Measurements from ENCODE around the gene PLXNA2.

PLXNA2 gene

DNA sequence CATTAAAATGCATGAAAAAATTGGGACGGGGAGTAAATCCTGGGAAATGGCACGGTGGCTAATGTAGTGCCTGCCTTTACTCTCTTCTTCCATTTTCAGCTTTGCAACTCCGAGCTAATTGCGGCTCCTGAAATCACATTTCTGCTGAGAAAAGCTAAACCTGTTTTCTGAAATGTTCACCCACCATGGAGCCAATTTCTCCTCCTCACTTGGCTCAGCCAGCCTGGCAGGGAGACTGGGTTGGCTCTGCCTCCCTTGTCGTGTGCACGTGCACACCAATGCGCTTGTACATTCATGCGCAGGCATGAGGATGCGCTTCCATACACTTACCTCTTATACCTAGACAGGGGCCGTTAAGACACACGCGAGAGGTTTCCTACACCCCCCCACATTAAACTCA, 165.4 kb downstream of the PLXNA2 start:
- H3K4me3 ChIP-seq (ENCODE audit: low read depth, low read length): no peak overlapping the region

DNA sequence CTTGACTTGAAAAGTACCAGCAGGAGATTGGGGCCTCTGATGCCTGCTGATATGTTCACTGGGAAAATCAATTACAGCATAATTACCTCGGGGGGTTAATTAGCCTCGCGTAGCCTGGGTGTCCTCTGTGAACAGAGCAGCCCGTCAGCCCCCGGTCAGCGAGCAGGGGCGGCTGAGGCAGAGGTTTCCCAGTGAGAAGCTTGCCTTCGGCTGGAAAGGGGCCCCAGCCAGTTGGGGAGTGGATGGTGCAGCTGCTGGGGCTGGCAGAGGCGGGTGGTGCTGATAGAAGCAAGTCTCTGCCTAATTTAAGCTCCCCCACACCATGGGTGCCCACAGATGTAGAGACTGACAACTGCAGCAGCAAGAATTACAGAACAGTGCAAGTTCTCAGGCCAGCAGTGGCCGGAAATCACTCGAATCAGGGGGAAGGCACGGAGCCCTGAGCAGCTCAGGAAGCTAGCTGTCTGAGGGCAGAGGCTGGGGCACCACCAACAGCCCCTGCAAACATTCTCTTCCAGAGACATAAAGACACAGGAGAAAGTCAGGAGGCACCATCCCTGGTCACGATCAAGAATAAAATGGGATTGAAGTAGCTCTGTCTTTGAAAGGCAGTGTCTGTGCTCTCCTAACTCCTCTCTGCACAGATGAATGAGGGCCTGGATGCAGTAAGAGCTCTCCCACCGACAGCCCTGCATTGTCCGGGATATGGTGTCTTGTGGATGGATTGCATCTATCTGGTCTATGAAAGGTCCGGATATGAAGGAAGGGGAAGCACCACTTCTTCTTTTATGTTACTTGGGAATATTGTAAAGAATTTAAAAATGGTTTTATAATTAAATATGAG, 166.7 kb downstream of the PLXNA2 start:
- H3K4me3 ChIP-seq (ENCODE audit: low read depth, low read length): no peak overlapping the region

DNA sequence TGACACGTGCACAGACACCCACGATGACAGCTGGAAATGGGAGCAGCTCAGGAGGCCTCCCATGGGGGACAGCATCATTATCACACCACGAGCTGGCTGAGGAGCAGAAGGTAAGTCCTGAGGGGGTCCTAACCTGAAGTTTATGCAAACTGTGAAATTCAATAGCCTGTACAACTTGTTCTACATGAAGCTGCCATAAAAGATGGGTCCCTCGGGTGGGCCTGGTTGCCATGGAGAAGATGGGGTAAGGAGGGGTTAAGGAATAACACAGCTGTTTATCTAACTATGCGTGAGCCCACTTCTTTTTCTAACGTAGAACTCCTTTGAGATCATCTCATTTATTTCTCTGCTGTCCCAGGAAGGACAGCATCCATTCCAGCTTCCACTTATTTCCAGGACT, 169.8 kb downstream of the PLXNA2 start:
- no peak overlapping the region for H3K4me3 ChIP-seq (ENCODE audit: low read depth, low read length)

DNA sequence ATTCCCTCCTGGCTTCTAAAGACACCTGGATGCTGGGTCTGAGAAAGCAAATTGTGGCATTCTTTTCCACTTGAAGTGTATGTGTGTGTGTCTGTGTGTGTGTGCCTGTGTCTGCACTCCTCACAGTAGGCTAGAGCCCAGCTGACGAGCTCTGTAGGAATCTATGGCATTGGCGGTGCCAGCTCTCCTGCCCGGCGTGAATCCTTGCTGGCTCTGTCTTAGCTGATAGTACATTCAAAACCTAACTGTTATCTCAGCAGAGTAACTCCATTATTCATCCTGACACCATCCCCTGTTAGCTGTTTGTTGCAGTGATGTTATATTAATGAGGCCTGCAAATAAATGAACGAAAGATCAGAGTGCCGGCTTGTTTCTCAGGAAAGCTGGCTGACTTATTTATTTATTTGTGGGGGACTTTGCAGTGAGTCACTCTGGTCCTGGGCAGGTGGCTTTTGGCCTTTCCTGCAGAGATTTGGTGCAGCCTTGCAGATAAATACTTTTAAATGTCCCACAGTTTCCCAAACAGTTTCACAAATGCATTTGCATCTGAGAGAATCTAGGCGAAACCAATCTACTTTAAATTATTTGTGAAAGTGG, 172.7 kb downstream of the PLXNA2 start:
- H3K4me3 ChIP-seq (ENCODE audit: low read depth, low read length): no peak overlapping the region

DNA sequence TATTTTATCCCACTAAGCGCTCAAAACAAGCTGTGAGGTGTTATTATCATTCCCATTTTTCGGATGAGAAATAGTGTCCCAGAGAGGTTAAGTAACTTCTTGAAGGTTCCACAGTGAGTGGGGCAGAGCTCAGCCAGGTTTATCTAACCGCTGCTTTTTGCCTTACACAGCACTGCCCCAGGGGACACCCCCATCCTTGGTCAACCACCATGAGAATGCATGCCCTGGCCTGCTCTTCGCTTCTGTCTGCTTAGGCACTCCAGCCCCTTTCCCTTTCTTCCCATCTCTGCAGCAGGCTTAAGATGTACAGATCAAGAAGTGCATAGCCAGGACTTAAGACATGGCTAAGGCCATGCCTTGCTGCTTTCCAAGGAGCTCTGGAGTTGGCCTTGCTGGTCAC, 174.3 kb downstream of the PLXNA2 start:
- no peak overlapping the region for H3K4me3 ChIP-seq (ENCODE audit: low read depth, low read length)

DNA sequence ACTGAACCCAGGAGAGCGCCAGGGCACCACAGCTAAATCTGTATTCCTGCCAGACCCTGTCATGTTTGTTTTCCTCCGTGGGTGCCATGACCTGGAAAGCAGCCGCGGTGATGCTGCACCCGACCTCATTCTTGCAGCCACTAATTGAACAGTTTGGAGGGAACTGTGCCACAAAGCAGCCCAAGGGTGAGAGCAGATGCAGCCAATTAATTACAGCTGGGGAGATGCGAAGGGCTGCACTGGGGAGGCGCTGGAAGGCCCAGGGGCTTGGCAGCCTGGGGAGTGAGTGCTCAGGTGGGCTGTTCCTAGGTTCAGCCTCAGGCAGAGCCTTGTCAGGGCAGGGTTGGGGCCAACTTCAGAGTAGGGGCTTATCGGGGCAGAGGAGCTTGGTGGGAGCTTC, 174.9 kb downstream of the PLXNA2 start:
- H3K4me3 ChIP-seq (ENCODE audit: low read depth, low read length): no peak overlapping the region

DNA sequence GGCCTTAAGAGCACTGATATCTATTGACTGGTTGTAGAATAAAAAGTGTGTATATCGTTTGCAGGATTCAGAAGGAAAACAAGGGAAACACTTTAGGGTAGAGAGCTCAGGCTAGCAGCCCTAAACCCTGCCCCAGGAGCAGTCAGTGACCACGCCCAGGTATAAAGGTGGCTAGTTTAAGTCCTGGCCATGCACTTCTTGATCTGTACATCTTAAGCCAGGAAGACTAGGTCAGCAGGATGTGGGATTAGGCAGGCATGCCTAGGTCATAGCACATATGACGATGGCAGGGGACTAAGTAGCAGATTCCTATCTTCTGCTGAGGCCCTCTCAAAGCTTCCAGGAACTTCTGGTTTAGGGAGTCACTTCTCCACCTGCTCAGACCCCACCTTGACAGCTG, 175.3 kb downstream of the PLXNA2 start:
- no peak overlapping the region for H3K4me3 ChIP-seq (ENCODE audit: low read depth, low read length)

DNA sequence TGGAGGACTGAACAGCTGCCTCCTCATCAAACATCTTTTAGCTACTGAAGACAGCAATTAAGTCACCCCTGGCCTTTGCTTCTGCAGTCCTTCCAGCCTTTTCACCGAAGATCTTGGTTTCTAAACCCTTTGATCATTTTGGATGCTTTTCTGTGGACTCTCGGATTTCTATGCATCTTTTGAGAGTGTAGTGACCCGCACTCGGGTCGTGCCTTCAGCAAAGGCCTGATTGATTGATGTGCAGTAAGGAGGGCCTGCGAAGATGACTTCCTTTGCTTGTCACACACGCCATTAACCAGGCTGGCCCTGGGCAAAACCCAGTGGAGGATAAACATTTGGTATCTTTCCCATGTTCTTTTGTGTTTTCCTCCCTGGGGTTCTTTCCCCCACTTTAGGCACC, 175.8 kb downstream of the PLXNA2 start:
- no peak overlapping the region for H3K4me3 ChIP-seq (ENCODE audit: low read depth, low read length)

DNA sequence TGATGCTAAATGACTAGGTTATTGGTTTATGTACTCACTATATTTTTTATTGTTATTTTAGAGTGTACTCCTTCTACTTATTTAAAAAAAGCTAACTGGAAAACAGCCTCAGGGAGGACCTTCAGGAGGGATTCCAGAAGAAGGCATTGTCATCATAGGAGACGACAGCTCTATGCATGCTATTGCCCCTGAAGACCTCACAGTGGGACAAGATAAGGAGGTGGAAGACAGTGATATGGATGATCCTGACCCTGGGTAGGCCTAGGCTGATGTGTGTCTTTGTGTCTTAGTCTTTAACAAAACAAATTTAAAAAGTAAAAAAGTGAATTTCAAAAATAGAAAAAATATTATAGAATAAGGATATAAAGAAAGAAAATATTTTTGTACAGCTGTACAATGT, 177.6 kb downstream of the PLXNA2 start:
- no peak overlapping the region for H3K4me3 ChIP-seq (ENCODE audit: low read depth, low read length)

DNA sequence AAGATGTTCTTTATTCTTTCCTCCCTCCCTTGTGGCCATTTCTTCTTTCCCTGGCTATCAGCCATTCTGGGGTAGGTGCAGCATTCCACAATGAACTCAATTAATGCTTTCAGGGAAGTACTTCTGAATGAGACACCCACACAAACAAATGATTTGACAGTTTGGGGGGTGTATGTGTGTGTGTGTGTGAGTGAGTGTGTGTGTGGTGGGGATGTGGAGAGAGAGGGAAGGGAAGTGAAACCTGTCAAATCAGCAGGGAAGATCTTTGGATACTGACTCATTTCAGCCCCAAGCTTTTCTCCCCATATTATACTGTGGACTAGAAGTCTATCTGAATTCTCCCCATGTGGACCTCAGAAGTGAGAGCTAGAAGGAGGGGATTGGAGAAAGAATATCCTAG, 178.3 kb downstream of the PLXNA2 start:
- H3K4me3 ChIP-seq (ENCODE audit: low read depth, low read length): no peak overlapping the region

DNA sequence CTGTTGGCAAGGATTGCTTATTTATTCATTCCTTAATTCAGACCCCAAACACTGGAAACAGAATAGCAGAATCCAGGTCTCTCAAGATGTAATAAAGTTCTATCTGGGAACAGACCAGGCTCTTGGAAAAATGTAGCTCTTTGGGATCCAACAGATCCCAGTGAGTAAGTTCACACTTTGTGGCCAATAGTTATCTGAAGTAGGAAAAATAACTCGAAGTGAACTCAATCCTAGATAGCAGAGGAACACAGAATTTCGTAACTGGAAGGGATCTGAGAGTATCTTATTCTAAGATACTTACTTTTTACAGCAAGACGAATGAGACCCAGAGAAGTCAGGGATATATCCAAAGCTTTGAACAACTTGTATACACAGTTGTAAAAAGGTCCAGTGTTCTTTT, 182.6 kb downstream of the PLXNA2 start:
- no peak overlapping the region for H3K4me3 ChIP-seq (ENCODE audit: low read depth, low read length)

DNA sequence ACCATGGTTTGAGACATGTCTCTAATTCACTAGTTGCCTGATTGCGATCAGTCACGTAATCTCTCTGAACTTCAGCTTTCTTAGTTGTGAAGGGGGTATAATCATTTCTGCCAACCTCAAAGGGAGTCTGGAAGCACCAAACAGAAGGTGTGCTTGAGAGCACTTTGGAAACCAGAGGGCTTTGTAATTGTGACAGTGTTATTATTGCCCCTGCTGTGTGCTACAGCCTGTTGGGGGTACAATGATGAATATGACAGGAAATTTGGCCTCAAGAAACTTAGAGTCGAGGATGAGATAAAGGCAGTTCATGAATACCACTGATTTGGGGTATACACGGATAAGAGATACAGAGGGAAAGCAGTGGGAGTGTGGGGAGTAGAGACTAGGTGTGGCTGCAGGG, 183.1 kb downstream of the PLXNA2 start:
- no peak overlapping the region for H3K4me3 ChIP-seq (ENCODE audit: low read depth, low read length)

DNA sequence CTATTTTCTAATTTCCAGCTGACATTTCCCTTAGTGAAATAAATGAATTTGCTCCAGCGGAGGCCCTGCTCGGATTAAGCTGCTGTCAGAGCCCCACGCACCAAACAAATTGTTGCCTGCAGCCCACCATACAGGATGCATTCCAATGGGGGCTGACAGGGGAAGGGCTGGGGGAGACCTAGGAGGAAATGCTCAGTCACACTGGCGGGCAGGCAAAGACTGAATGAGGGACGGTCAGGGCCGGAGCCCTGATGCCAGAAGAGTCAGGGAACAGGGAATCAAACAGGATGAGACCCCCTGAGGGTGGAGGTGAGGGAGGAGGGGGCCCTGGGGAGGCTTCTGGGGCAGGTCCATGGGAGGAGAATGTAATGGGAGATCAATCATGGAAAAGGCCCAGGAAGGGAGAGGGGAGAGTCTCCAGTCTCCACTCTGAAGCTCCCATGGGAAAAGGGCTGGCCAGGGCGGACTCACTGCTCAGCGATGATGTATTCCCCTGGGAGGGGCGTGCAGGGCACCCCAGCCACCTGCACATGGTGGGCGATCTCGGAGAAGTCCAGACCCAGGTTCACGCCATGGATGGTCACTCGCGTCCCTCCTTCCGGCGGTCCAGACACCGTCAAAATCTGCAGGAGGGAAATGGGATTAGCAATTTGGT, 183.8 kb downstream of the PLXNA2 start:
- H3K4me3 ChIP-seq (ENCODE audit: low read depth, low read length): no peak overlapping the region

DNA sequence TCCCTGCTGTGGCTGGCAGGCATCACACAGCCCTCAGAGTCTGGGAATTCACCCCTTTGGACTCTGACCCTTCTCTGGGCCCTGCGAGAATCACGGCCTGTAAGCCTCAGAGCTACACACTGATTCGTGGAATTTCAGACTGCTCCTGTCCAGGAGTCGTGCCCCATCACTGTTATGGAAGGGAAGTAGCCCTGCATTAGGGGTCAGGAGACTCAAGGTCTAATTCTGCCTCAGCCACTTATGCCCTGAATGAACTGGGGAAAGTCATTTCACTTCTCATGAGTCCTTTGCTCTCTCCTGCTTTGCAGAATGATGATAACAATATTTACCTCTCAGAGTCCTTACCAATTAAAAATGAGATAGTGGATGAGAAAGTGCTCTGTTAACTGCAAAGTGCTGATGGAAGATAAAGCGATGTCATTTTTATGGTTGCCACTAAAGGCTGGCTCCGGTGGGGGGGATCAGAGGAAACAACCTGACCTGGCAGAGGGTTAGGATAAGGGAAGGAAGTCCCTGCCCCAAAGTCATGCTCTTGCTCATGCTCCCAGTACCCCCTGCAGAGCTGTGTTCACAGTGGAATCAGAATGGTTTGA, 184.7 kb downstream of the PLXNA2 start:
- no peak overlapping the region for H3K4me3 ChIP-seq (ENCODE audit: low read depth, low read length)

DNA sequence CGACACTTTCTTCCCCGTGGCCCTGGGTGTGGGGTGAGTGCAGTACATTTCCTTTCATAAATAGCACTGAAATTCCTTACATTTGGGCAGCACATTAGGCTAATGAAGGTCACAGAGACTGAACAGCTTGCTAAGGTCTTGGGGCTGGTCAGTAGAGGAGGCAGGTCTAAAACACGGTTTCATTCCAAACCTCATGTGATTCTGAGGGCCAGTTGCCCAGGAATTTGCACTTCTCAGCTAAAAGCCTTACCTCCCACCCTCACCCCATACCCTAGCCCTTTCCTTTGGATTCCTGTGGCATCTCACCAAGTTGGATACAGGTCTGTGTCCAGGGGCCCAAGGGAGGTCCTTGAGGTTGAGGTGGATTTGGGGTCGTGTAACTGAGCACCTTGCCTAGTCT, 185.4 kb downstream of the PLXNA2 start:
- H3K4me3 ChIP-seq (ENCODE audit: low read depth, low read length): no peak overlapping the region

DNA sequence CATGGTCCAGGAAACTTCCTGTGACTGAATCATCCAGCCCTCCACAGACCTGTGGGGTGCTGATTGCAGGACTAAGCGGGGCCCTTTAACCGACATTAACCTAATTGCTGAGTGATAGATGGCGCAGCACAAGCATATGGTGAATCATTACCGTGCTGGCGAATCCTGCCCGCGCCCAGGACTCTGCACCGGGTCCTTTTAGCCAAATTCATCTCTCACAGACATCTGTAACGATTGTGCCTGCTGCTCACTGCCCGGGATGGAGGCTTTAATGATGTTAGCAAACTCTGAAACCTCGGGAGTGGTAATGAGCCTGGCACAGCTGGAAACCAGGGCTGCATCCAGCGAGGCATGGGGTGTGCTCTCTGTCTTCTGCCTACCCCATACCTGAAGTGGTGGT, 185.9 kb downstream of the PLXNA2 start:
- H3K4me3 ChIP-seq (ENCODE audit: low read depth, low read length): no peak overlapping the region

DNA sequence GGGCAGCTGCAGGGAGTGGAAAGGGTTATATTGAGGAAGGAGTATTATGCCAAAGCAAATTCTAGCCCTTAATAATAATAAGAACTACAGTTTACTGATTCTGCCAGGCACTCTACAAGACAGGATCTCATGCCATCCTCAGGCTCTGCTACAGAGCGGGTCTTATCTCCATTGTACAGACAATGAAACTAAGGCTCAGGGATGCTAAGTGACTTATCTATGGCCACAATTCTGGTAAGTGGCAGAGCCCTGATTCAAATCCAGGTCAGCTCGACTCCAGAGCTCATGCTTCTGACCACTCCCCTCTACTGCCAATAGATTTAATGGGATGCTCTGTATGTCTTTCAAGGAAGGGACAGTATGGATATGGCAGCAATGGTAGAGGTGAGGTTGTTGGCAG, 187.1 kb downstream of the PLXNA2 start:
- no peak overlapping the region for H3K4me3 ChIP-seq (ENCODE audit: low read depth, low read length)

DNA sequence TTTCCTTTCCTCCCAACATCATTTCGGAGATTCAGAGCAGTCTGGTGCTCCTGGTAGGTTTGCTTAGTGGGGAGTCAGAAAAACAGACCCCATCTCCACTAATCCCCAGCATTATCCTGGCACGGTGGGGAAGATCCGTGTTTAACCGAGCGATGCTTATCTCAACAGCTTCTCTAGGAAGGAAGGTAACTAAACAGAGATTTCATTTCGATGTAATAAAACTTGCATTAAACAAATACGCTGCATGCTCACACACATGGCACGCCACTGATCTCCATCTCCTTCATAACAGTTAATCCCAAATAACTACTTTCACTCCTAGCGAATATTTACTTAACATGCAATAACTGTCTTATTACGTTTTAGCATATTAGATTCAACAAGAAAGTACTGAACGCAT, 188.6 kb downstream of the PLXNA2 start:
- H3K4me3 ChIP-seq (ENCODE audit: low read depth, low read length): no peak overlapping the region

DNA sequence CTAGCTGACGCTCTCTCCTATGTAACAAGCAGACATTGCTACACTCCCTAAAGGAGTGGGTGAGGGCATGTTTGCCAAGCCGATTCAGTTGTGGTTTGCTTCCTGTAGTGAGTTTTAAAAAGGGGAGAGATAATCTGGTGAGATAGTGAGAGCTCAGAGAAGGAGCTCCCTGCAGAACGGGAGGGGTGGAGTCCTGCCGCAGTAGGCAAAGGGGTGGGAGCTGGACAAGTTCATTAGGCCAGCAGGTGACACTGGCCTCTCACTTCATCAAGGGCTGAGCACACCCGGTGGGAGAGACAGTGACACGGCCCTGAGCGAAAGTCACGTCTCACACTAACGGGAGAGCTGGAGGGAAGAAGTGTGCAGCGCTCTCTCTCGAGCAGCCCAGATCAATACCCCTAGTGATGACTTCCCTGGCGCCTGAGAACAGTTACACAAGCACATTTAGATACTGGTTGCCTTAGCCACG, 189.2 kb downstream of the PLXNA2 start:
- H3K4me3 ChIP-seq (ENCODE audit: low read depth, low read length): no peak overlapping the region

DNA sequence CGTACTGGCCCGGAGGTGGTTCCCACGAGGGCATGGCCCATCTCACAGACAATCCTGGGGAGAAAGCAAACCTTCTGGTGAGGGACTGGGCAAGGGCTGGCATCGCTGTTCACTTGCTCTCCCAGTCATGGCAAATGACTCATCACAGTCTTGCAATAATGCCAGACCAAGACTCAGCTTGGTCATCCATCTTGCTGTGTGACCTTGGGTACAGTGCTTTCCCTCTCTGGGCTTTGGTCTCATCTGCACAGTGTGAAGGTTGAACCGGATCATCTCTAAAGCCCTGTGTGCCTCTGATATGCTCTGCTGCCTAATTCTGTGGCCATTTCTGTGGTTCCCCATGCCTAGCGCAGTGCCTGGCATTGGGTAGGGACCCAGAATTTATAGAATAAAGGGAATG, 189.7 kb downstream of the PLXNA2 start:
- H3K4me3 ChIP-seq (ENCODE audit: low read depth, low read length): no peak overlapping the region

DNA sequence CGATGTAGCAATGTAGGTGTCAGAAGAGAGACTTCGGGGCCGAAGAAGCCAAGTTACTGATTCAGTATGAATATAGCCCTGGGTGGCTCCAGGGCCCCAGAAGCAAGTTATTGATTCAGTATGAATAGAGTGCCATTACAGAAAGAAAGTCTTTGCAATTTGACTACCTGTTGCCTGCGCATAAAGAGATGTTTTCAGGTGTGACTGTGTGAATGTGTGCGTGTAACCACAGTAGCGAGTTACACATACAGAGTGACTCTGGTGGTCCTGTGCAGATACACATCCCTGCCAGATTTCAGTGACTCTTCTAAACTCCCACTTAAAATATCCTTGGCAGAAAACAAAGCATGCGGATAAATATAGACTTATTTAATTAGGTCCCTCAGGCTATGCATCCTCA, 190.5 kb downstream of the PLXNA2 start:
- no peak overlapping the region for H3K4me3 ChIP-seq (ENCODE audit: low read depth, low read length)

DNA sequence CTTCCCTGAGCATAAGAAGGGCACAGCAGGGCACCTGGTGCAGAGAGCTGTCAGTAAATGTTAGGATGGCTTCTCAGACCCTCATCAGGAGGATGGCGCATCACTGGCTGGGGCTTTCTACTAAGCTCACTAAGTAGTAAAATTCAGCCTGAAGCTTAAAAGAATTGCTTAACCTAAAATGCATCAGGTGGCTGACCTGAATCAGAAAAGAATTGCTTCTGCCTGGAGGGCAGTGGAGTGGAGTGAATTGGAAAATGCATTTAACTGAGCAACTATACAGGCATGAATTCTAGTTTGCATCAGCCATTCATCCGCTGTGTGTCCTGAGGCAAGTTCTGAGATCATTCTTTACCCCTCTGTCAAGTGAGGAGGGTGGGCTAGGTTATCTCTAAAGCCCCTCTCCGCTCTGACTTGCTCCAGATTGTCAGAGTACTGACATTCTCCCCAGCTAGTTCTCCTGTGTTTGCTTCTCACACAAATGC, 191.2 kb downstream of the PLXNA2 start:
- no peak overlapping the region for H3K4me3 ChIP-seq (ENCODE audit: low read depth, low read length)

Data from iPS-11a (cell line).